Upper lobe of left lung (tissue), 4 donors: ENCODE measurements around the gene SUB1.

Source experiments
- POLR2A ChIP-seq, 4 donors: fragments of 450-650 bp; IDR thresholded peaks; one replicate each; pipeline ENCODE4 v1.5.1; 2016 to 2017; ENCODE audit warnings: antibody characterized with exemption in 4 of 4, mild to moderate bottlenecking in 2 of 4
- TF ChIP-seq, protein P1 (sequence below), 6 experiments: fragments of 450-650 bp in 4 of 6; fragments of 200-600 bp in 2 of 6; sonication (generic) in 2 of 6; IDR thresholded peaks; one replicate each; pipeline ENCODE4 v1.5.1; 2016 to 2019; ENCODE audit warnings: antibody characterized with exemption in 6 of 6

DNA sequence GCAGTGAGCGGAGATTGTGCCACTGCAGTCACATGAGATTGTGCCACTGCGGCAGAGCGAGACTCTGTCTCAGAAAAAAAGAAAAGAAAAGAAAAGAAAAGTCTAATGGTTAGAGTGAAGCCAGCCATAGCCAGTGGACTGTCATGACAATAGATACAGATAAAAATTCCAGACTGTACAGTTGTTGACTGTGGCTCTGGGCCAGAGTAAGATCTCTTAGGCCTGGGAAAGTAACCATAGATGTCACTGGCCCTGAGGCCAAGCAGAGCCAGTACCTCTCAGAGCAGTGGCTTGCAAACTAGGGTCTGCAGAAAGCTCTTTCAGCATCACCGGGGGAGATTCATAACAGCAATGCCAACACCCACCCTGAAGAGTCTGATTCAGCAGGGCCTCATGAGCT lies 44.1 kb upstream of the SUB1 start:
- TF ChIP-seq, protein P1, sequence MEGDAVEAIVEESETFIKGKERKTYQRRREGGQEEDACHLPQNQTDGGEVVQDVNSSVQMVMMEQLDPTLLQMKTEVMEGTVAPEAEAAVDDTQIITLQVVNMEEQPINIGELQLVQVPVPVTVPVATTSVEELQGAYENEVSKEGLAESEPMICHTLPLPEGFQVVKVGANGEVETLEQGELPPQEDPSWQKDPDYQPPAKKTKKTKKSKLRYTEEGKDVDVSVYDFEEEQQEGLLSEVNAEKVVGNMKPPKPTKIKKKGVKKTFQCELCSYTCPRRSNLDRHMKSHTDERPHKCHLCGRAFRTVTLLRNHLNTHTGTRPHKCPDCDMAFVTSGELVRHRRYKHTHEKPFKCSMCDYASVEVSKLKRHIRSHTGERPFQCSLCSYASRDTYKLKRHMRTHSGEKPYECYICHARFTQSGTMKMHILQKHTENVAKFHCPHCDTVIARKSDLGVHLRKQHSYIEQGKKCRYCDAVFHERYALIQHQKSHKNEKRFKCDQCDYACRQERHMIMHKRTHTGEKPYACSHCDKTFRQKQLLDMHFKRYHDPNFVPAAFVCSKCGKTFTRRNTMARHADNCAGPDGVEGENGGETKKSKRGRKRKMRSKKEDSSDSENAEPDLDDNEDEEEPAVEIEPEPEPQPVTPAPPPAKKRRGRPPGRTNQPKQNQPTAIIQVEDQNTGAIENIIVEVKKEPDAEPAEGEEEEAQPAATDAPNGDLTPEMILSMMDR (IDR thresholded peaks at IDR 0.05) = no peak
- no peak for TF ChIP-seq POLR2A (IDR thresholded peaks at IDR 0.05)
